ENCODE measurements around the gene ACOD1.
A peak's percentile ranks its signal among the peaks of the same experiment; 100 is the strongest.

The ACOD1 gene

GRCh38 chr13:76992548-76993001 lies 44.3 kb downstream of the ACOD1 start:
- peak; percentile 8 for DNase-seq

GRCh38 chr13:76993021-76993420 lies 44.7 kb downstream of the ACOD1 start:
- DNase-seq, result no peak

- no peak for DNase-seq
Measured at GRCh38 chr13:76993473-76993872, 45.2 kb downstream of the ACOD1 start.

GRCh38 chr13:76994281-76994680 lies 46.0 kb downstream of the ACOD1 start:
- no peak for DNase-seq

- no peak for DNase-seq
Measured at GRCh38 chr13:77000475-77000874, 52.2 kb downstream of the ACOD1 start.

GRCh38 chr13:77001540-77001939 lies 53.2 kb downstream of the ACOD1 start:
- no peak for DNase-seq

- DNase-seq, result no peak
Measured at GRCh38 chr13:77001963-77002587, 53.8 kb downstream of the ACOD1 start.

GRCh38 chr13:77002590-77003190 lies 54.4 kb downstream of the ACOD1 start:
- DNase-seq, result no peak
